SK-N-SH (cell line): ENCODE results near the gene GSTM2. TPM values are rescaled to one million over a fixed set of nuclear protein-coding genes. Genes with fewer than 3 reads are reported as not detected.

ENCODE experiments used
- CTCF ChIA-PET: fragments of 300-600, 350-600 bp; formaldehyde crosslinking; extraction: SDS; loops from one replicate; lab custom pipeline; 2021; lab: Yijun Ruan, JAX
- POLR2A ChIA-PET: fragments of 350-600 bp; sonication (Branson Sonifier 250); formaldehyde crosslinking; extraction: SDS; loops from one replicate; lab custom pipeline; 2020; ENCODE audit warnings: antibody characterized with exemption, inconsistent platforms; lab: Yijun Ruan, JAX
- DNase-seq: peaks from one replicate; pipeline ENCODE4 v3.0.0; 2012
- H2AFZ ChIP-seq: fragments of 200-600 bp; sonication (generic); 2 replicates; pipeline ENCODE4 v1.8.1; 2016; ENCODE audit warnings: antibody characterized with exemption, mild to moderate bottlenecking, low read depth
- H3F3A ChIP-seq: fragments of 200-600 bp; sonication (generic); replicated peaks from 2 replicates; pipeline ENCODE3; 2016; ENCODE audit warnings: antibody characterized with exemption, mild to moderate bottlenecking; ENCODE audit not compliant: insufficient read depth
- H3K27ac ChIP-seq, 2 experiments: fragments of 200-500 bp in 1 of 2; fragments of 200-600 bp in 1 of 2; sonication (Bioruptor generic) in 1 of 2; sonication (generic), shearing (Covaris generic) in 1 of 2; 2 replicates each; pipeline versions ENCODE4 v1.5.1 to v1.6.1; 2014 to 2016; ENCODE audit warnings: low read depth in 2 of 2, inconsistent platforms in 1 of 2, low read length in 1 of 2, mild to moderate bottlenecking in 1 of 2, mixed read lengths in 1 of 2
- H3K27me3 ChIP-seq: fragments of 200-600 bp; sonication (generic), shearing (Covaris generic); 2 replicates; pipeline ENCODE4 v1.6.1; 2016; ENCODE audit warnings: mixed run types; ENCODE audit not compliant: insufficient read depth
- H3K36me3 ChIP-seq, 2 experiments: fragments of 200-500 bp in 1 of 2; fragments of 200-600 bp in 1 of 2; sonication (Bioruptor generic) in 1 of 2; sonication (generic) in 1 of 2; replicated peaks in 1 of 2; 2 replicates each; pipeline versions ENCODE3 to v1.5.1; 2014 to 2016; ENCODE audit warnings: low read length in 1 of 2, mild to moderate bottlenecking in 1 of 2; ENCODE audit not compliant: insufficient read depth in 2 of 2, control insufficient read depth in 1 of 2
- H3K4me1 ChIP-seq, 2 experiments: fragments of 200-500 bp in 1 of 2; fragments of 200-600 bp in 1 of 2; sonication (Bioruptor generic) in 1 of 2; sonication (generic), shearing (Covaris generic) in 1 of 2; 2 replicates each; pipeline versions ENCODE4 v1.5.1 to v1.6.1; 2014 to 2016; ENCODE audit warnings: low read depth in 1 of 2, low read length in 1 of 2, mixed run types in 1 of 2; ENCODE audit not compliant: insufficient read depth in 2 of 2, control insufficient read depth in 1 of 2
- H3K4me2 ChIP-seq: fragments of 200-600 bp; sonication (generic), shearing (Covaris generic); 2 replicates; pipeline ENCODE4 v1.6.1; 2017; ENCODE audit warnings: mixed run types
- H3K4me3 ChIP-seq, 2 experiments: fragments of 200-500 bp in 1 of 2; fragments of 200-600 bp in 1 of 2; sonication (Bioruptor generic) in 1 of 2; sonication (generic), shearing (Covaris generic) in 1 of 2; 2 replicates each; pipeline versions ENCODE4 v1.5.1 to v1.8.1; 2014 to 2016; ENCODE audit warnings: low read depth in 2 of 2, inconsistent platforms in 1 of 2, low read length in 1 of 2, mild to moderate bottlenecking in 1 of 2, mixed read lengths in 1 of 2, moderate library complexity in 1 of 2
- H3K79me2 ChIP-seq: fragments of 200-600 bp; sonication (generic); 2 replicates; pipeline ENCODE4 v1.8.1; 2017; ENCODE audit warnings: mild to moderate bottlenecking; ENCODE audit not compliant: insufficient read depth
- H3K9ac ChIP-seq: fragments of 200-600 bp; sonication (generic); 2 replicates; pipeline ENCODE4 v1.6.1; 2017; ENCODE audit warnings: mixed run types
- H3K9me2 ChIP-seq: fragments of 200-600 bp; sonication (generic); 2 replicates; pipeline ENCODE4 v1.6.1; 2017; ENCODE audit warnings: mixed run types
- H3K9me3 ChIP-seq: fragments of 200-600 bp; sonication (generic); 2 replicates; pipeline ENCODE4 v1.6.1; 2017; ENCODE audit warnings: mixed run types, mild to moderate bottlenecking, moderate library complexity
- H4K20me1 ChIP-seq: fragments of 200-600 bp; sonication (generic); 2 replicates; pipeline ENCODE4 v1.6.1; 2017; ENCODE audit warnings: mild to moderate bottlenecking, mixed run types; ENCODE audit not compliant: insufficient read depth
- ELF1 ChIP-seq: IDR thresholded peaks from 2 replicates; pipeline ENCODE4 v1.4.0; 2012
- EP300 ChIP-seq, 2 experiments: IDR thresholded peaks; 2 replicates each; pipeline versions ENCODE4 v1.4.0 to v1.6.1; 2012; ENCODE audit warnings: borderline replicate concordance in 1 of 2, low read depth in 1 of 2, low read length in 1 of 2
- EZH2phosphoT487 ChIP-seq: fragments of 200-600 bp; sonication (generic); IDR thresholded peaks from 2 replicates; pipeline ENCODE4 v1.6.1; 2017; ENCODE audit warnings: low read depth, mixed run types, mild to moderate bottlenecking, antibody characterized with exemption, moderate library complexity, borderline replicate concordance
- FOXJ3 ChIP-seq: sonication (generic); formaldehyde crosslinking; IDR thresholded peaks from 2 replicates; pipeline ENCODE4 v1.5.1; 2020; ENCODE audit warnings: mild to moderate bottlenecking, missing genetic modification reagents
- FOXM1 ChIP-seq: IDR thresholded peaks from 2 replicates; pipeline ENCODE4 v1.4.0; 2012; ENCODE audit warnings: low read depth, mild to moderate bottlenecking
- GABPA ChIP-seq: IDR thresholded peaks from 2 replicates; pipeline ENCODE4 v1.4.0; 2012; ENCODE audit warnings: low read depth, mild to moderate bottlenecking
- GATA2 ChIP-seq: sonication (generic); formaldehyde crosslinking; IDR thresholded peaks from 2 replicates; pipeline ENCODE4 v1.5.0; 2020; ENCODE audit warnings: mild to moderate bottlenecking, missing genetic modification reagents
- JUND ChIP-seq: IDR thresholded peaks from 2 replicates; pipeline ENCODE4 v1.4.0; 2012
- NFIC ChIP-seq: IDR thresholded peaks from 2 replicates; pipeline ENCODE4 v1.4.0; 2012; ENCODE audit warnings: borderline replicate concordance
- NRF1 ChIP-seq: IDR thresholded peaks from 2 replicates; pipeline ENCODE4 v1.6.1; 2012; ENCODE audit warnings: low read depth, mild to moderate bottlenecking, low read length
- POLR2AphosphoS5 ChIP-seq: IDR thresholded peaks from 2 replicates; pipeline ENCODE4 v1.6.1; 2012; ENCODE audit warnings: low read depth, low read length
- RCOR1 ChIP-seq: fragments of 150-350 bp; IDR thresholded peaks from 2 replicates; pipeline ENCODE4 v1.6.1; 2017; ENCODE audit warnings: antibody characterized with exemption, low read length
- REST ChIP-seq: IDR thresholded peaks from 2 replicates; pipeline ENCODE4 v1.6.1; 2012; ENCODE audit warnings: mild to moderate bottlenecking, low read depth, low read length, moderate library complexity
- RFX5 ChIP-seq: IDR thresholded peaks from 2 replicates; pipeline ENCODE4 v1.6.1; 2012; ENCODE audit warnings: mild to moderate bottlenecking, improper control_type of control experiment, low read length
- RXRA ChIP-seq: IDR thresholded peaks from 2 replicates; pipeline ENCODE4 v1.4.0; 2012; ENCODE audit warnings: low read depth, mild to moderate bottlenecking, borderline replicate concordance
- SMC3 ChIP-seq: IDR thresholded peaks from 2 replicates; pipeline ENCODE4 v1.6.1; 2012; ENCODE audit warnings: low read depth, low read length, improper control_type of control experiment
- TAF1 ChIP-seq: IDR thresholded peaks from 2 replicates; pipeline ENCODE4 v1.6.1; 2012; ENCODE audit warnings: low read depth, mild to moderate bottlenecking, low read length, moderate library complexity, borderline replicate concordance
- TCF12 ChIP-seq: IDR thresholded peaks from 2 replicates; pipeline ENCODE4 v1.4.0; 2012
- TEAD4 ChIP-seq: IDR thresholded peaks from 2 replicates; pipeline ENCODE4 v1.4.0; 2012; ENCODE audit warnings: mild to moderate bottlenecking, borderline replicate concordance; ENCODE audit not compliant: insufficient read depth
- WGBS: methylation state at CpG from one replicate; pipeline ENCODE4 v1.1.6; 2017; ENCODE audit warnings: low lambda C conversion rate; 5-methylcytosine and 5-hydroxymethylcytosine counted together
- polyA plus RNA-seq, 3 experiments: library from polyadenylated mRNA; depleted of rRNA; stranded (reverse); fragments of >200 nt; gene quantifications; 2 replicates each; pipeline ENCODE4 v1.2.3, GENCODE V29; 2012
- TF ChIP-seq, protein P1 (sequence below): IDR thresholded peaks from 2 replicates; pipeline ENCODE4 v1.4.0; 2012; ENCODE audit warnings: low read depth, borderline replicate concordance
- TF ChIP-seq, protein P2 (sequence below): fragments of 150-350 bp; IDR thresholded peaks from 2 replicates; pipeline ENCODE4 v1.6.1; 2017; ENCODE audit warnings: antibody characterized with exemption, low read length, low read depth, borderline replicate concordance
- TF ChIP-seq, protein P3 (sequence below): IDR thresholded peaks from 2 replicates; pipeline ENCODE4 v1.4.0; 2012; ENCODE audit warnings: low read depth, borderline replicate concordance

The GSTM2 gene
- polyA plus RNA-seq, 1 of the 3 experiments (the other 2 are of a cell fraction), result 70.2 TPM

DNA sequence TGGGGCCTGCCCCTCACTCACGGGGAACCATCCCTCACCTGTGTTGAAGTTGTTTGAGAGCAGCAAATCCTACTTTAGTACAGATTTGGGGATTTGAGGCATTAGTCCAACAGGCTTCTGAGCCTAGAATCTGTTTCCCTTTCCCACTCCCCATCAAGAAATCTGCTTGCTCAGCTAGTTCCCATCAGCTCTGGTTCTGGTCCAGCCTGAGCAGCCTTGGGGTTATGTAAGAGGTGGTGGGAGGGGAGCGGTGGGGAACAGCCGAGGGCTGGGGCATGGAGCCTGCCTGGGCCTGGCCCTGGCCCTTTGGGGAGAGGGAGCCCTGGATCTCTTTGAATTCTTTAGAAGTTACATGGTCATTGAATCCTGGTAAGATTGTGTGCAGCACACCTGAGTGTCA, 48.3 kb downstream of the GSTM2 start:
- no peak for DNase-seq
- H3K79me2 ChIP-seq, result no peaks in the 10 kb centered on the region
- H3K9ac ChIP-seq, result no peak overlapping the region
- no peaks in the 10 kb centered on the region for H3K27me3 ChIP-seq
- no peak overlapping the region for H3K4me3 ChIP-seq
- no peak for TF ChIP-seq RCOR1
- TF ChIP-seq, protein P1, sequence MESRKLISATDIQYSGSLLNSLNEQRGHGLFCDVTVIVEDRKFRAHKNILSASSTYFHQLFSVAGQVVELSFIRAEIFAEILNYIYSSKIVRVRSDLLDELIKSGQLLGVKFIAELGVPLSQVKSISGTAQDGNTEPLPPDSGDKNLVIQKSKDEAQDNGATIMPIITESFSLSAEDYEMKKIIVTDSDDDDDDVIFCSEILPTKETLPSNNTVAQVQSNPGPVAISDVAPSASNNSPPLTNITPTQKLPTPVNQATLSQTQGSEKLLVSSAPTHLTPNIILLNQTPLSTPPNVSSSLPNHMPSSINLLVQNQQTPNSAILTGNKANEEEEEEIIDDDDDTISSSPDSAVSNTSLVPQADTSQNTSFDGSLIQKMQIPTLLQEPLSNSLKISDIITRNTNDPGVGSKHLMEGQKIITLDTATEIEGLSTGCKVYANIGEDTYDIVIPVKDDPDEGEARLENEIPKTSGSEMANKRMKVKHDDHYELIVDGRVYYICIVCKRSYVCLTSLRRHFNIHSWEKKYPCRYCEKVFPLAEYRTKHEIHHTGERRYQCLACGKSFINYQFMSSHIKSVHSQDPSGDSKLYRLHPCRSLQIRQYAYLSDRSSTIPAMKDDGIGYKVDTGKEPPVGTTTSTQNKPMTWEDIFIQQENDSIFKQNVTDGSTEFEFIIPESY, result no peak
- no peak for TF ChIP-seq NFIC
- H3K4me2 ChIP-seq, result no peak overlapping the region
- no peak overlapping the region for H2AFZ ChIP-seq
- H3K9me3 ChIP-seq, result no peaks in the 10 kb centered on the region
- CTCF ChIA-PET, result interaction anchor here (0.7 to 1.5 kb wide), 5 partner anchors 11 to 167 kb away, joined by 3 to 4 read pairs (median 3); no protein-coding TSS in a partner anchor
- 70% methylated on average over 2 of the region's 3 CpGs for WGBS
- no peaks in the 10 kb centered on the region for H3K9me2 ChIP-seq
- POLR2A ChIA-PET, result no interaction called here
- H3F3A ChIP-seq, result no peaks in the 10 kb centered on the region
- H4K20me1 ChIP-seq, result no peaks in the 10 kb centered on the region
- H3K27ac ChIP-seq, result no peak overlapping the region
- H3K36me3 ChIP-seq, result no peaks in the 10 kb centered on the region
- H3K4me1 ChIP-seq, result peaks cover 0 to 6% of the 10 kb centered on the region in 2 experiments; a peak in 1 of 4 replicates

GRCh38 chr1:109716570-109717090, 48.8 kb downstream of the GSTM2 start:
- 88% methylated on average over 3 of the region's 3 CpGs for WGBS
- CTCF ChIA-PET, result interaction anchor here (0.7 to 1.5 kb wide), 5 partner anchors 23 to 168 kb away, joined by 3 to 4 read pairs (median 3); no protein-coding TSS in a partner anchor
- TF ChIP-seq EZH2phosphoT487 (no peak), ELF1 (no peak), TAF1 (no peak), NRF1 (no peak), JUND (no peak), RFX5 (no peak), SMC3 (no peak), FOXM1 (no peak), GABPA (no peak), POLR2AphosphoS5 (no peak), TCF12 (no peak), TEAD4 (no peak), EP300 (IDR thresholded peaks at IDR 0.05; ENCODE audit: borderline replicate concordance in 1 of 2, low read depth in 1 of 2, low read length in 1 of 2) (no peak), GATA2 (no peak), REST (no peak), NFIC (no peak), RXRA (no peak), FOXJ3 (CRISPR knock-in tag) (no peak)
- TF ChIP-seq, protein P2, sequence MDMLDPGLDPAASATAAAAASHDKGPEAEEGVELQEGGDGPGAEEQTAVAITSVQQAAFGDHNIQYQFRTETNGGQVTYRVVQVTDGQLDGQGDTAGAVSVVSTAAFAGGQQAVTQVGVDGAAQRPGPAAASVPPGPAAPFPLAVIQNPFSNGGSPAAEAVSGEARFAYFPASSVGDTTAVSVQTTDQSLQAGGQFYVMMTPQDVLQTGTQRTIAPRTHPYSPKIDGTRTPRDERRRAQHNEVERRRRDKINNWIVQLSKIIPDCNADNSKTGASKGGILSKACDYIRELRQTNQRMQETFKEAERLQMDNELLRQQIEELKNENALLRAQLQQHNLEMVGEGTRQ, result no peak
- TF ChIP-seq, protein P3, sequence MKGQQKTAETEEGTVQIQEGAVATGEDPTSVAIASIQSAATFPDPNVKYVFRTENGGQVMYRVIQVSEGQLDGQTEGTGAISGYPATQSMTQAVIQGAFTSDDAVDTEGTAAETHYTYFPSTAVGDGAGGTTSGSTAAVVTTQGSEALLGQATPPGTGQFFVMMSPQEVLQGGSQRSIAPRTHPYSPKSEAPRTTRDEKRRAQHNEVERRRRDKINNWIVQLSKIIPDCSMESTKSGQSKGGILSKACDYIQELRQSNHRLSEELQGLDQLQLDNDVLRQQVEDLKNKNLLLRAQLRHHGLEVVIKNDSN, result no peak

More at GRCh38 chr1:109716570-109717090, 48.8 kb downstream of the GSTM2 start:
- no peaks in the 10 kb centered on the region for H3K27me3 ChIP-seq
- H3K27ac ChIP-seq, result no peak overlapping the region
- no peaks in the 10 kb centered on the region for H3K36me3 ChIP-seq
- H3K4me3 ChIP-seq, result no peak overlapping the region
- DNase-seq, result no peak
- no peak overlapping the region for H2AFZ ChIP-seq
- no peaks in the 10 kb centered on the region for H3K9me2 ChIP-seq
- no peaks in the 10 kb centered on the region for H3F3A ChIP-seq
- POLR2A ChIA-PET, result interaction anchor here (1.3 kb wide), 1 partner anchor 23 kb away, joined by 3 read pairs; no protein-coding TSS in a partner anchor
- no peaks in the 10 kb centered on the region for H4K20me1 ChIP-seq
- H3K4me2 ChIP-seq, result no peak overlapping the region
- no peaks in the 10 kb centered on the region for H3K9me3 ChIP-seq
- H3K4me1 ChIP-seq, result peaks cover 0 to 6% of the 10 kb centered on the region in 2 experiments; a peak in 1 of 4 replicates
- no peak overlapping the region for H3K9ac ChIP-seq
- H3K79me2 ChIP-seq, result no peaks in the 10 kb centered on the region
